IMR-90 (cell line): ENCODE data around the gene ADM5.

ENCODE experiments used
- BHLHE40 ChIP-seq: fragments of 150-350 bp; IDR thresholded peaks from 2 replicates; pipeline ENCODE4 v1.6.1; 2016; ENCODE audit warnings: mild to moderate bottlenecking, low read depth, low read length
- MXI1 ChIP-seq: IDR thresholded peaks from 2 replicates; pipeline ENCODE4 v1.6.1; 2012; ENCODE audit warnings: low read depth, mild to moderate bottlenecking, low read length, moderate library complexity, borderline replicate concordance
- POLR2A ChIP-seq: IDR thresholded peaks from 2 replicates; pipeline ENCODE4 v1.6.1; 2012; ENCODE audit warnings: mild to moderate bottlenecking, low read depth, low read length
- RAD21 ChIP-seq: IDR thresholded peaks from 2 replicates; pipeline ENCODE4 v1.6.1; 2012; ENCODE audit warnings: low read length, improper control_type of control experiment
- RFX5 ChIP-seq: IDR thresholded peaks from 2 replicates; pipeline ENCODE4 v1.8.0; 2012; ENCODE audit warnings: low read depth, mild to moderate bottlenecking, low read length, moderate library complexity
- TF ChIP-seq, protein P1 (sequence below): fragments of 150-350 bp; IDR thresholded peaks from 2 replicates; pipeline ENCODE4 v1.6.1; 2017; ENCODE audit warnings: mild to moderate bottlenecking, antibody characterized with exemption, low read length, low read depth
- TF ChIP-seq, protein P2 (sequence below): conservative IDR thresholded peaks from 2 replicates; pipeline ENCODE4 v1.5.1; 2012; ENCODE audit warnings: mild to moderate bottlenecking, low read depth, low read length, improper control_type of control experiment
- TF ChIP-seq, protein P3 (sequence below): fragments of 150-350 bp; IDR thresholded peaks from 2 replicates; pipeline ENCODE4 v1.6.1; 2016; ENCODE audit warnings: low read depth, mild to moderate bottlenecking, low read length, moderate library complexity, borderline replicate concordance

DNA sequence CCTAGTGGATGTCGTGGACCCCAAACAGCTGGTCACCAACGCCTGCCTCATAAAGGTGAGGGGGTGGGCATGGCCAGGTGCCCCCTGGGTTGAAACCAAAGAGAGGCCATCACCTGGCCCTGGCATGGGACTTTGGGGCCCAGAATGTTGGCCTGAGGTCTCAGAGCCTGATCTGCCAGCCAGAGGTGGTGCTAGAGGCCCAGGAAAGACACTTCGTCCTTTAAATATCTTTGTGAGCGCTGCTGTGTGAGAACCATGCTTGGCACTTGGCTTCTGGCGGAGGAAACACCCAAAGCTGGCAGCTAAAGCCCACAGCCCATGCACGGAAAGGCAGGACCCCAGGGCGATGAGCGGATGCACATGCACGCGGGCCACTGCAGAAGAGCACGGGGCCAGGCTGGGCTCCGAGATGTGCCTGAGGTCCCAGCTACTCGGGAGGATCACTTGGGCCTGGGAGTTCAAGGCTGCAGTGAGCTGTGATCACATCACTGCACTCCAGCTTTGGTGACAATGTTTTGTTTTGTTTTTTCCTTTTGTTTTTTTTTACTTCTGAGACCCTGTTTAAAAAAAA, 4.3 kb upstream of the ADM5 start:
- TF ChIP-seq, protein P1, sequence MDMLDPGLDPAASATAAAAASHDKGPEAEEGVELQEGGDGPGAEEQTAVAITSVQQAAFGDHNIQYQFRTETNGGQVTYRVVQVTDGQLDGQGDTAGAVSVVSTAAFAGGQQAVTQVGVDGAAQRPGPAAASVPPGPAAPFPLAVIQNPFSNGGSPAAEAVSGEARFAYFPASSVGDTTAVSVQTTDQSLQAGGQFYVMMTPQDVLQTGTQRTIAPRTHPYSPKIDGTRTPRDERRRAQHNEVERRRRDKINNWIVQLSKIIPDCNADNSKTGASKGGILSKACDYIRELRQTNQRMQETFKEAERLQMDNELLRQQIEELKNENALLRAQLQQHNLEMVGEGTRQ: no peak
- TF ChIP-seq, protein P2, sequence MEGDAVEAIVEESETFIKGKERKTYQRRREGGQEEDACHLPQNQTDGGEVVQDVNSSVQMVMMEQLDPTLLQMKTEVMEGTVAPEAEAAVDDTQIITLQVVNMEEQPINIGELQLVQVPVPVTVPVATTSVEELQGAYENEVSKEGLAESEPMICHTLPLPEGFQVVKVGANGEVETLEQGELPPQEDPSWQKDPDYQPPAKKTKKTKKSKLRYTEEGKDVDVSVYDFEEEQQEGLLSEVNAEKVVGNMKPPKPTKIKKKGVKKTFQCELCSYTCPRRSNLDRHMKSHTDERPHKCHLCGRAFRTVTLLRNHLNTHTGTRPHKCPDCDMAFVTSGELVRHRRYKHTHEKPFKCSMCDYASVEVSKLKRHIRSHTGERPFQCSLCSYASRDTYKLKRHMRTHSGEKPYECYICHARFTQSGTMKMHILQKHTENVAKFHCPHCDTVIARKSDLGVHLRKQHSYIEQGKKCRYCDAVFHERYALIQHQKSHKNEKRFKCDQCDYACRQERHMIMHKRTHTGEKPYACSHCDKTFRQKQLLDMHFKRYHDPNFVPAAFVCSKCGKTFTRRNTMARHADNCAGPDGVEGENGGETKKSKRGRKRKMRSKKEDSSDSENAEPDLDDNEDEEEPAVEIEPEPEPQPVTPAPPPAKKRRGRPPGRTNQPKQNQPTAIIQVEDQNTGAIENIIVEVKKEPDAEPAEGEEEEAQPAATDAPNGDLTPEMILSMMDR: no peak
- TF ChIP-seq POLR2A: no peak
- no peak for TF ChIP-seq RAD21
- no peak for TF ChIP-seq RFX5
- TF ChIP-seq BHLHE40: no peak
- TF ChIP-seq, protein P3, sequence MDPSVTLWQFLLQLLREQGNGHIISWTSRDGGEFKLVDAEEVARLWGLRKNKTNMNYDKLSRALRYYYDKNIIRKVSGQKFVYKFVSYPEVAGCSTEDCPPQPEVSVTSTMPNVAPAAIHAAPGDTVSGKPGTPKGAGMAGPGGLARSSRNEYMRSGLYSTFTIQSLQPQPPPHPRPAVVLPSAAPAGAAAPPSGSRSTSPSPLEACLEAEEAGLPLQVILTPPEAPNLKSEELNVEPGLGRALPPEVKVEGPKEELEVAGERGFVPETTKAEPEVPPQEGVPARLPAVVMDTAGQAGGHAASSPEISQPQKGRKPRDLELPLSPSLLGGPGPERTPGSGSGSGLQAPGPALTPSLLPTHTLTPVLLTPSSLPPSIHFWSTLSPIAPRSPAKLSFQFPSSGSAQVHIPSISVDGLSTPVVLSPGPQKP: no peak
- no peak for TF ChIP-seq MXI1
